Measurements from ENCODE around the gene ELSPBP1.

The ELSPBP1 gene

GRCh38 chr19:47996230-47996727 lies 1.8 kb downstream of the ELSPBP1 start:
- no peak overlapping the region for H3K27ac ChIP-seq
- ChIA-PET CTCF (no interaction called here), POLR2A (ENCODE audit: low non-redundant PET) (no interaction called here)
- DNase-seq (ENCODE audit: low spot score) = no peak
- TF ChIP-seq CTCF (conservative IDR thresholded peaks at IDR 0.05; ENCODE audit: low read depth) = no peak

GRCh38 chr19:47998800-47999199 lies 4.4 kb downstream of the ELSPBP1 start:
- no peak for DNase-seq (ENCODE audit: low spot score)
- ChIA-PET CTCF (interaction anchor here (0.6 kb wide), 1 partner anchor 152 kb away, joined by 3 read pairs; no protein-coding TSS in a partner anchor), POLR2A (ENCODE audit: low non-redundant PET) (no interaction called here)
- no peak overlapping the region for H3K27ac ChIP-seq
- no peak for TF ChIP-seq CTCF (conservative IDR thresholded peaks at IDR 0.05; ENCODE audit: low read depth)

- CTCF ChIA-PET = no interaction called here
Measured at GRCh38 chr19:48000846-48001245, 6.4 kb downstream of the ELSPBP1 start.

GRCh38 chr19:48004236-48004635 lies 9.8 kb downstream of the ELSPBP1 start:
- no peak overlapping the region for H3K27ac ChIP-seq
- ChIA-PET CTCF (no interaction called here), POLR2A (ENCODE audit: low non-redundant PET) (no interaction called here)
- no peak for TF ChIP-seq CTCF (conservative IDR thresholded peaks at IDR 0.05; ENCODE audit: low read depth)
- no peak for DNase-seq (ENCODE audit: low spot score)

More at GRCh38 chr19:48000846-48001245, 6.4 kb downstream of the ELSPBP1 start:
- no peak overlapping the region for H3K27ac ChIP-seq
- TF ChIP-seq CTCF (conservative IDR thresholded peaks at IDR 0.05; ENCODE audit: low read depth) = no peak
- DNase-seq (ENCODE audit: low spot score) = no peak
- POLR2A ChIA-PET (ENCODE audit: low non-redundant PET) = no interaction called here

GRCh38 chr19:48006762-48007161 lies 12.3 kb downstream of the ELSPBP1 start:
- ChIA-PET POLR2A (ENCODE audit: low non-redundant PET) (no interaction called here), CTCF (no interaction called here)
- DNase-seq (ENCODE audit: low spot score) = no peak
- H3K27ac ChIP-seq = no peak overlapping the region
- TF ChIP-seq CTCF (conservative IDR thresholded peaks at IDR 0.05; ENCODE audit: low read depth) = no peak

- no peak for TF ChIP-seq CTCF (conservative IDR thresholded peaks at IDR 0.05; ENCODE audit: low read depth)
- ChIA-PET CTCF (no interaction called here), POLR2A (ENCODE audit: low non-redundant PET) (no interaction called here)
- no peak for DNase-seq (ENCODE audit: low spot score)
- H3K27ac ChIP-seq = no peak overlapping the region
Measured at GRCh38 chr19:48010932-48011758, 16.7 kb downstream of the ELSPBP1 start.

Data from RWPE1 (cell line).